Measurements from ENCODE around the gene PDX1. TPM values are rescaled to one million over a fixed set of nuclear protein-coding genes. Genes with fewer than 3 reads are reported as not detected.

The PDX1 gene
- total RNA-seq = not detected

GRCh38 chr13:27919934-27920676 lies at the start of gene PDX1:
Gene PDX1 (plus strand): TSS chr13:27920000. CDS start chr13:27920139, 139 bp downstream.
- no peaks in the 10 kb centered on the region for H3K9me3 ChIP-seq
- TF ChIP-seq CTCF (IDR thresholded peaks at IDR 0.05) = no peak
- no peaks in the 10 kb centered on the region for H3K36me3 ChIP-seq
- no peak for DNase-seq (ENCODE audit: low spot score)
- H3K4me3 ChIP-seq = peak within 1 kb of the TSS in 1 of 2 donors; percentile 45
- no peak within 1 kb of the TSS for H3K27ac ChIP-seq
- H3K4me1 ChIP-seq = peaks cover 0 to 38% of the 10 kb centered on the region in 2 donors
- H3K27me3 ChIP-seq = peaks cover 66 to 89% of the 10 kb centered on the region in 2 donors

GRCh38 chr13:27878274-27878673 lies 41.5 kb upstream of the PDX1 start:
- no peak for DNase-seq (ENCODE audit: low spot score)
- H3K4me1 ChIP-seq = no peaks in the 10 kb centered on the region
- H3K4me3 ChIP-seq = no peak overlapping the region
- H3K27ac ChIP-seq = no peak overlapping the region
- no peaks in the 10 kb centered on the region for H3K27me3 ChIP-seq
- no peaks in the 10 kb centered on the region for H3K36me3 ChIP-seq
- H3K9me3 ChIP-seq = no peaks in the 10 kb centered on the region
- no peak for TF ChIP-seq CTCF (IDR thresholded peaks at IDR 0.05)

GRCh38 chr13:27889471-27889870 lies 30.3 kb upstream of the PDX1 start:
- DNase-seq (ENCODE audit: low spot score) = no peak
- TF ChIP-seq CTCF (IDR thresholded peaks at IDR 0.05) = no peak
- Histone ChIP-seq H3K4me1 (no peaks in the 10 kb centered on the region), H3K4me3 (no peak overlapping the region), H3K36me3 (no peaks in the 10 kb centered on the region), H3K27ac (no peak overlapping the region), H3K27me3 (no peaks in the 10 kb centered on the region), H3K9me3 (peaks cover 0 to 13% of the 10 kb centered on the region in 2 donors)

- DNase-seq (ENCODE audit: low spot score) = no peak
- H3K36me3 ChIP-seq = no peaks in the 10 kb centered on the region
- no peak overlapping the region for H3K4me3 ChIP-seq
- H3K27me3 ChIP-seq = no peaks in the 10 kb centered on the region
- H3K27ac ChIP-seq = no peak overlapping the region
- H3K4me1 ChIP-seq = no peaks in the 10 kb centered on the region
- TF ChIP-seq CTCF (IDR thresholded peaks at IDR 0.05) = no peak
- H3K9me3 ChIP-seq = peaks cover 0 to 23% of the 10 kb centered on the region in 2 donors
Measured at GRCh38 chr13:27896726-27897125, 23.1 kb upstream of the PDX1 start.

- Histone ChIP-seq H3K27me3 (peaks cover 0 to 4% of the 10 kb centered on the region in 2 donors), H3K4me3 (no peak overlapping the region), H3K4me1 (no peaks in the 10 kb centered on the region), H3K36me3 (no peaks in the 10 kb centered on the region), H3K9me3 (no peaks in the 10 kb centered on the region), H3K27ac (no peak overlapping the region)
- no peak for DNase-seq (ENCODE audit: low spot score)
- no peak for TF ChIP-seq CTCF (IDR thresholded peaks at IDR 0.05)
Measured at GRCh38 chr13:27904719-27905118, 15.1 kb upstream of the PDX1 start.

- no peak for DNase-seq (ENCODE audit: low spot score)
- H3K27me3 ChIP-seq = peaks cover 0 to 4% of the 10 kb centered on the region in 2 donors
Measured at GRCh38 chr13:27905650-27906049, 14.2 kb upstream of the PDX1 start.

More at GRCh38 chr13:27905650-27906049, 14.2 kb upstream of the PDX1 start:
- no peaks in the 10 kb centered on the region for H3K9me3 ChIP-seq
- no peak for TF ChIP-seq CTCF (IDR thresholded peaks at IDR 0.05)
- no peaks in the 10 kb centered on the region for H3K36me3 ChIP-seq
- H3K27ac ChIP-seq = no peak overlapping the region
- no peak overlapping the region for H3K4me3 ChIP-seq
- H3K4me1 ChIP-seq = no peaks in the 10 kb centered on the region

Measured in right atrium auricular region (tissue), 2 donors.